ENCODE data around the gene LOXL1.

Gene LOXL1

DNA sequence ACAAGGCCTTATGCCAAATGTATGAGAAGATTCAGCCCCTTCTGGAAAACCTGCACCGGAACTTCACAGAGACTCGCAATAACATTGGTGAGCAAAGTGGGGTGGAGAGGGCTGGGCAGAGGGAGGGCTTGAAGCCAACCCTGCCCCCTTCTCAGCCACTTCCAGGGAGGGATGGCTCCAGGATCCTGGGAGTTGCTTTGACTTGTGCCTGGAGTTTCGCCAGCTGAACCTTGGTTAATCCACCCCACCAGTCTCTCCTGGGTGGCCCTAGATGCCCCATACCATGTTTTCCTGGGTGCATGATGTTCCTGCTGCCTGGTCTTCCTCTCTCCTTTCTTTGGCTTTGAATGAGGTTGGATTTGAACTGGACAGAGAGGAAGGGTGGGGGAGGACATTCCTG is 42.1 kb upstream of the LOXL1 start:
- TF ChIP-seq, protein P1, sequence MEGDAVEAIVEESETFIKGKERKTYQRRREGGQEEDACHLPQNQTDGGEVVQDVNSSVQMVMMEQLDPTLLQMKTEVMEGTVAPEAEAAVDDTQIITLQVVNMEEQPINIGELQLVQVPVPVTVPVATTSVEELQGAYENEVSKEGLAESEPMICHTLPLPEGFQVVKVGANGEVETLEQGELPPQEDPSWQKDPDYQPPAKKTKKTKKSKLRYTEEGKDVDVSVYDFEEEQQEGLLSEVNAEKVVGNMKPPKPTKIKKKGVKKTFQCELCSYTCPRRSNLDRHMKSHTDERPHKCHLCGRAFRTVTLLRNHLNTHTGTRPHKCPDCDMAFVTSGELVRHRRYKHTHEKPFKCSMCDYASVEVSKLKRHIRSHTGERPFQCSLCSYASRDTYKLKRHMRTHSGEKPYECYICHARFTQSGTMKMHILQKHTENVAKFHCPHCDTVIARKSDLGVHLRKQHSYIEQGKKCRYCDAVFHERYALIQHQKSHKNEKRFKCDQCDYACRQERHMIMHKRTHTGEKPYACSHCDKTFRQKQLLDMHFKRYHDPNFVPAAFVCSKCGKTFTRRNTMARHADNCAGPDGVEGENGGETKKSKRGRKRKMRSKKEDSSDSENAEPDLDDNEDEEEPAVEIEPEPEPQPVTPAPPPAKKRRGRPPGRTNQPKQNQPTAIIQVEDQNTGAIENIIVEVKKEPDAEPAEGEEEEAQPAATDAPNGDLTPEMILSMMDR (IDR thresholded peaks at IDR 0.05; ENCODE audit: poor library complexity, severe bottlenecking) = no peak
- DNase-seq (ENCODE audit: low spot score) (no peak), ATAC-seq (ENCODE audit: low read depth) (no peak)
- Histone ChIP-seq H3K4me3 (ENCODE audit: severe bottlenecking) (no peak overlapping the region), H3K27me3 (ENCODE audit: insufficient read depth, poor library complexity, severe bottlenecking) (peaks cover 5% of the 10 kb centered on the region), H3K36me3 (ENCODE audit: low read depth) (no peaks in the 10 kb centered on the region), H3K4me1 (ENCODE audit: insufficient read depth, poor library complexity, severe bottlenecking) (no peaks in the 10 kb centered on the region), H3K9me3 (ENCODE audit: severe bottlenecking) (no peaks in the 10 kb centered on the region), H3K27ac (ENCODE audit: poor library complexity, severe bottlenecking) (no peak overlapping the region)

- Histone ChIP-seq H3K4me1 (ENCODE audit: insufficient read depth, poor library complexity, severe bottlenecking) (no peaks in the 10 kb centered on the region), H3K9me3 (ENCODE audit: severe bottlenecking) (no peaks in the 10 kb centered on the region), H3K36me3 (ENCODE audit: low read depth) (no peaks in the 10 kb centered on the region), H3K27me3 (ENCODE audit: insufficient read depth, poor library complexity, severe bottlenecking) (peaks cover 9% of the 10 kb centered on the region), H3K4me3 (ENCODE audit: severe bottlenecking) (no peak overlapping the region), H3K27ac (ENCODE audit: poor library complexity, severe bottlenecking) (no peak overlapping the region)
- DNase-seq (ENCODE audit: low spot score) = peak; percentile 64
- TF ChIP-seq, protein P1 (IDR thresholded peaks at IDR 0.05; ENCODE audit: poor library complexity, severe bottlenecking) = no peak
- no peak for ATAC-seq (ENCODE audit: low read depth)
Observed at GRCh38 chr15:73885954-73886700, 40.1 kb upstream of the LOXL1 start.

GRCh38 chr15:73886717-73887345 is 39.4 kb upstream of the LOXL1 start:
- DNase-seq (ENCODE audit: low spot score) = peak; percentile 57
- H3K4me3 ChIP-seq (ENCODE audit: severe bottlenecking) = no peak overlapping the region
- no peaks in the 10 kb centered on the region for H3K9me3 ChIP-seq (ENCODE audit: severe bottlenecking)
- TF ChIP-seq, protein P1 (IDR thresholded peaks at IDR 0.05; ENCODE audit: poor library complexity, severe bottlenecking) = no peak
- H3K27ac ChIP-seq (ENCODE audit: poor library complexity, severe bottlenecking) = no peak overlapping the region
- no peaks in the 10 kb centered on the region for H3K36me3 ChIP-seq (ENCODE audit: low read depth)
- no peak for ATAC-seq (ENCODE audit: low read depth)
- H3K4me1 ChIP-seq (ENCODE audit: insufficient read depth, poor library complexity, severe bottlenecking) = no peaks in the 10 kb centered on the region
- peaks cover 9% of the 10 kb centered on the region for H3K27me3 ChIP-seq (ENCODE audit: insufficient read depth, poor library complexity, severe bottlenecking)

DNA sequence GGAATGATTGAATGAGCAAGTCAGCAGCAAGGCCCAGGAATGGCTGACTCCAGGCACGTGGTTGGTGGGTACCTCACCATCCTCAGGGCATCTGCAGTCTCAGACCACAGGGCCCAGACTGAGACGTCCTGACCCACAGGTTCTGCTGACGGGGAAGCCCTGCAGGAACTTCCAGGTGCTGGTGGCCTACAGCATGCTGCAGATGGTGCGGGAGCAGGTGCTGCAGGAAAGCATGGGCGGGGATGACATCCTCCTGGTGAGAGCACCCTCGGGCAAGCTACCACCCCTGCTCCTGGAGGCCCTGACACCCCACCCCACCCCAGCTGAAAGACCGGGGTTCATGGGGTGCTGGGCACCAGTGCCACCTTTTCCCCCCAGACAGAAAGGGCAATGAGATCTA is 38.8 kb upstream of the LOXL1 start:
- no peak overlapping the region for H3K4me3 ChIP-seq (ENCODE audit: severe bottlenecking)
- no peaks in the 10 kb centered on the region for H3K36me3 ChIP-seq (ENCODE audit: low read depth)
- peaks cover 9% of the 10 kb centered on the region for H3K27me3 ChIP-seq (ENCODE audit: insufficient read depth, poor library complexity, severe bottlenecking)
- TF ChIP-seq, protein P1 (IDR thresholded peaks at IDR 0.05; ENCODE audit: poor library complexity, severe bottlenecking) = no peak
- no peak overlapping the region for H3K27ac ChIP-seq (ENCODE audit: poor library complexity, severe bottlenecking)
- no peak for ATAC-seq (ENCODE audit: low read depth)
- no peaks in the 10 kb centered on the region for H3K9me3 ChIP-seq (ENCODE audit: severe bottlenecking)
- DNase-seq (ENCODE audit: low spot score) = peak; percentile 66
- H3K4me1 ChIP-seq (ENCODE audit: insufficient read depth, poor library complexity, severe bottlenecking) = no peaks in the 10 kb centered on the region

Data from RWPE2 (cell line).